HT1080 (cell line): ENCODE measurements around the gene CDH18. TPM values are rescaled to one million over a fixed set of nuclear protein-coding genes. Genes with fewer than 3 reads are reported as not detected.
A peak's percentile ranks its signal among the peaks of the same experiment; 100 is the strongest.

Experiments used
- DNase-seq: peaks from one replicate; pipeline ENCODE4 v3.0.0-alpha.2; 2015; ENCODE audit warnings: low read depth
- polyA plus RNA-seq, 2 experiments: library from polyadenylated mRNA; depleted of rRNA; stranded (reverse); fragments of >200 nt; gene quantifications; 2 replicates each; pipeline ENCODE4 v1.2.3, GENCODE V29; 2015
- total RNA-seq: library from RNA; depleted of rRNA; stranded (reverse); fragments of >200 nt; shearing (Covaris generic); gene quantifications from 2 replicates; pipeline ENCODE4 v1.2.3, GENCODE V29; 2014; rRNA removed

CDH18 gene
- 0.31 and 0.37 TPM in 2 replicates for total RNA-seq
- polyA plus RNA-seq (2015; cell fraction: cytosol; rRNA removed) = 0.07 and 0.26 TPM in 2 replicates
- 0.25 and 0.35 TPM in 2 replicates for polyA plus RNA-seq (2015; cell fraction: nucleus; rRNA removed)

GRCh38 chr5:19987612-19988361 lies at the start of gene CDH18:
CDH18 (minus strand) TSS chr5:19988200; CDS start chr5:19838986, 149,214 bp downstream.
- DNase-seq = peak; percentile 68

GRCh38 chr5:20034717-20035116 lies 46.7 kb upstream of the CDH18 start:
- DNase-seq = no peak

GRCh38 chr5:20033881-20034280 lies 45.9 kb upstream of the CDH18 start:
- no peak for DNase-seq

GRCh38 chr5:20032896-20033295 lies 44.9 kb upstream of the CDH18 start:
- DNase-seq = no peak

- no peak for DNase-seq
These were observed 42.1 kb upstream of the CDH18 start for GRCh38 chr5:20030125-20030524.

GRCh38 chr5:20029266-20029665 lies 41.3 kb upstream of the CDH18 start:
- DNase-seq = no peak

- no peak for DNase-seq
These were observed 40.5 kb upstream of the CDH18 start for GRCh38 chr5:20028506-20028905.

- DNase-seq = peak; percentile 33
These were observed 35.7 kb upstream of the CDH18 start for GRCh38 chr5:20023686-20024180.

GRCh38 chr5:20020247-20020646 lies 32.2 kb upstream of the CDH18 start:
- no peak for DNase-seq

GRCh38 chr5:20017021-20017420 lies 29.0 kb upstream of the CDH18 start:
- no peak for DNase-seq

- DNase-seq = no peak
These were observed 12.4 kb upstream of the CDH18 start for GRCh38 chr5:20000416-20000815.

GRCh38 chr5:19988457-19988856 lies 457 bp upstream of the CDH18 start:
- no peak for DNase-seq

GRCh38 chr5:19986806-19987205 lies 1.2 kb downstream of the CDH18 start:
- DNase-seq = no peak

- no peak for DNase-seq
These were observed 1.9 kb downstream of the CDH18 start for GRCh38 chr5:19986031-19986619.

GRCh38 chr5:19978476-19978875 lies 9.5 kb downstream of the CDH18 start:
- no peak for DNase-seq

GRCh38 chr5:19977099-19977498 lies 10.9 kb downstream of the CDH18 start:
- DNase-seq = no peak

GRCh38 chr5:19975795-19976194 lies 12.2 kb downstream of the CDH18 start:
- DNase-seq = no peak

GRCh38 chr5:19960451-19960850 lies 27.5 kb downstream of the CDH18 start:
- no peak for DNase-seq

- no peak for DNase-seq
These were observed 28.1 kb downstream of the CDH18 start for GRCh38 chr5:19959830-19960384.

GRCh38 chr5:19950897-19951296 lies 37.1 kb downstream of the CDH18 start:
- no peak for DNase-seq

- DNase-seq = no peak
These were observed 47.8 kb downstream of the CDH18 start for GRCh38 chr5:19940192-19940591.

GRCh38 chr5:19930451-19930850 lies 57.5 kb downstream of the CDH18 start:
- DNase-seq = no peak
